ENCODE results near the gene TRIM14.

DNA sequence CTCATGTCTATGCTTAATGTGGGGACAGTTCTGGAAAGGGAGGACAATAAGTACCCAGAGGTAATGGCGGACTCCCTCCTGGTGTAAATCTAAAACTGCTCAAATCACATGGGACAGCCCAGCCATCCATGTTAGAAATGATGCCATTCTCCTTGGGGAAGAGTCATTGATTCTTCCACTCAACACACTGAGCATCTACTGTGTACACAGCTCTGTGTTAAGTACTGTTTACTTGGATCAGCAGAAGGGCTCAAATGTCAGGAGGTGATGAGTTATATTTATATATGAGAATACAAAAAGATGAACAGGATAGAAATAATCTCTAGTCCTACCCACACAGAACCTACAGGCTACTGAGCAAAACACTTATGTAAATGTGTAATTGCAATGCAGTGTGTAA lies 94.3 kb downstream of the TRIM14 start:
- TF ChIP-seq, protein P1, sequence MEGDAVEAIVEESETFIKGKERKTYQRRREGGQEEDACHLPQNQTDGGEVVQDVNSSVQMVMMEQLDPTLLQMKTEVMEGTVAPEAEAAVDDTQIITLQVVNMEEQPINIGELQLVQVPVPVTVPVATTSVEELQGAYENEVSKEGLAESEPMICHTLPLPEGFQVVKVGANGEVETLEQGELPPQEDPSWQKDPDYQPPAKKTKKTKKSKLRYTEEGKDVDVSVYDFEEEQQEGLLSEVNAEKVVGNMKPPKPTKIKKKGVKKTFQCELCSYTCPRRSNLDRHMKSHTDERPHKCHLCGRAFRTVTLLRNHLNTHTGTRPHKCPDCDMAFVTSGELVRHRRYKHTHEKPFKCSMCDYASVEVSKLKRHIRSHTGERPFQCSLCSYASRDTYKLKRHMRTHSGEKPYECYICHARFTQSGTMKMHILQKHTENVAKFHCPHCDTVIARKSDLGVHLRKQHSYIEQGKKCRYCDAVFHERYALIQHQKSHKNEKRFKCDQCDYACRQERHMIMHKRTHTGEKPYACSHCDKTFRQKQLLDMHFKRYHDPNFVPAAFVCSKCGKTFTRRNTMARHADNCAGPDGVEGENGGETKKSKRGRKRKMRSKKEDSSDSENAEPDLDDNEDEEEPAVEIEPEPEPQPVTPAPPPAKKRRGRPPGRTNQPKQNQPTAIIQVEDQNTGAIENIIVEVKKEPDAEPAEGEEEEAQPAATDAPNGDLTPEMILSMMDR (IDR thresholded peaks at IDR 0.05; ENCODE audit: insufficient read depth, low read length, poor library complexity, severe bottlenecking): no peak
- TF ChIP-seq EZH2phosphoT487 (conservative IDR thresholded peaks at IDR 0.05; ENCODE audit: low read length): no peak

All from SU-DHL-6 (cell line).